NCI-H2081 (cell line): ENCODE data around the gene CELA1.
A peak's percentile ranks its signal among the peaks of the same experiment; 100 is the strongest.

Source experiments
- DNase-seq, 2 experiments: peaks; one replicate each; lab custom pipeline; 2025; lab: John Stamatoyannopoulos, UW

CELA1 gene

DNA sequence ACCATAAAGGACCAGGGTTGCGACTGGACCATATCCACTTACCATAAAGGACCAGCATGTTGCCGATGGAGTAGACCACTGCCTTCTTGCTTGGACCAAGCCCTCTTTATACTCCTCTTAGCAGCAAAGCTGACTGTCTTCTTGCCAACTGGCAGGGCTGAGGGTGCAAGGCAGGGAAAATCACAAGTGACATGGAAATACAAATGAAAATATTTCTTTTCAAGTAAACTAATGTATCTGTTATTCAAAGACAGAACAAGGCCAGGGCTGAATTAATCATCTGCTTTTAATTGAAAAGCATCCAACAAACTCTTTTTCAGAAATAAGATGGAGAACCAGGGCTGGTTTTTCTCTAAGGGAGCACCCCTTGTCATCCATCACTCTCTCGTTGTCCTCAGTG is at the start of gene CELA1:
TSS of gene CELA1 (minus strand) at position 99 of the 400 bp plus-strand sequence. CDS start at position 58, 41 bp downstream.
- no peak for DNase-seq

DNA sequence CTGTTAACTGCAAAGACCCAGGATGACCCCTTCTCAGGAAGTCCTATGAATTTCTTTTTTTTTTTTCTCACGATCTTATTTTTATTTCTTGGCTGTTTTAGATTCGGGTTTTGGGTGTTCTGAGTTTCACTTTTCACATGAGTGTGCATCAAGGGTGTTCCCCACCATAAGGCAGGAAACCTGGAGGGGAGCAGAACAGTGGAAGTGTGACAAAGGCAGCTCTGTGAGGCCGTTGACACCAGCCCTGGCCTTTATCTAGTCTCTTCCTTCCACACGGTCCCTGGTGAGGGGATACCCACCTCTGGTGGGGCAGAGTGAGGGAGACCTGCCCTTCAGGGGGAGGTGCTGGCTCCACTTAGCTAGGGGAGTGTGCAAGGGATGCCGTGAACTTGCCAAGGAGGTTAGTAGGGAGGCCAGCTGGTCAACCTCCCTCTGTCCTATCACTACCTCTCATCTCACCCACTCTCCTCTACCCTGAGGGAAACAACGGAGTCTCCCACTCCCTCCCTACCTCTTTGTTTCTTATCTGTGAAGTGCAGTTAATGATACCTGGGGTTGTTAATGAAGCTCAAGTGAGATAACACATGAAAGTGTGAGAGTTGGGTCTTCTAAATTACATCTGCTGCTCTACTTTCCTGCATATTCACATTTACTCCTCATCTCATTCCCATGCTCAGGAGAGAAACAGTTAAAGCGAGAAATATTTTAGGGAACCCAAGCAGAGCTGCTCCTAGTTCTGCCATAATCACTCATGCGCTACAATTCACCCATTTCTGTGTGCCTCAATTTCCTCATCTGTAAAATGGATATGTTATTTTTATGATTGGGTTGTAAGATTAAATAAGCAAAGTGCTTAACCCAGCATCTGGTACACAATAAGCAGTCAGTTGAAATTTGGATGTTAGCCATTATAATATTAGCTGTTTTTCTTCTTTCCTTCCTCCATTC is 49.1 kb upstream of the CELA1 start:
- DNase-seq, result no peak

GRCh38 chr12:51393676-51394545 is 47.4 kb upstream of the CELA1 start:
- no peak for DNase-seq

GRCh38 chr12:51392556-51393237 is 46.2 kb upstream of the CELA1 start:
- DNase-seq, result no peak

DNA sequence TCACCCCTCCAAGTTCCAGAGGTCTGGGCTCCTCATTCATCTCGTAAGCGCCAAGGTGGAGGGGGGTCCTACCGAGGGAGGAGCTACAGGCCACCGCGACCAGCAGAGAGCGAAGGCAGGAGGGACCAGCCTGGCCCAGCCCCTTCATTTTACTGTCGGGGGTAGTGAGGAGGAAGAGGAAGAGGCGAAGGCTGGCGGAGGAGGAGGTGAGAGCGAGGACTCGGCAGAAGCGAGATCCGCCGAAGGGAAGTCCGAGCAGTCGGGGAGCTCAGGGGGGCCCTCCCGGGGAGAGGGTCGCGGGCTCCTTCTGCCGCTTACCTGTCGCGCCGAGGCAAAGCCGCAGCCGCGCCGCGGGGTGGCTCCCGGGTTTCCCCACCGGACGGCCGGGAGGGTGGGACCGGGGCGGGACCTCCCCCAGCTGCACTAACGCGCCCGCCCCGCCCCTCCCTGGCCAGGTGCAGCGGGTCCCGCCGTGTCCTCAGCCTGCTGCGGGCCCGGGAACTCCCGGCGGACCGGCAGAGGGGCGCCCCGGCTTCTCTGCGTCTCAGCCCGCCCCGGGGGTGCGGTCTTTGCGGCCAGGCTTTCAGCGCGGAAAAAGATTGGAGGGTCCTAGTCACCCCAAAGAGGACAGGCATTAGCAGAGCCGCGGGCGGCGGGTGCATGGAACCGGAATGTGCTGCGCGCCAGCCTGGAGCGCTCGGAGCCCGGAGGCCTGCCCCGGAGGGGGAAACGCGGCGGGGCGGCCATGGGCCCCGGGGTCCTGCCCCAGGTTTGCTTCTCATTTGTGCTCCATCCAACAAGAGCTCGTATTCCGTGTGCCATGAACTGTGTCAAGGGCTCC is 45.0 kb upstream of the CELA1 start, which contains the start of gene GALNT6:
TSS of gene GALNT6 (minus strand) at position 124 of the 841 bp plus-strand sequence. CDS start 11,625 bp downstream, outside the sequence.
- DNase-seq, result peak; percentile 30 to 59

GRCh38 chr12:51390891-51391282 is 44.4 kb upstream of the CELA1 start:
- no peak for DNase-seq

- DNase-seq, result no peak
These were observed 44.0 kb upstream of the CELA1 start for GRCh38 chr12:51390457-51390856.

GRCh38 chr12:51389302-51389999 is 43.0 kb upstream of the CELA1 start:
- DNase-seq, result no peak

GRCh38 chr12:51388846-51389245 is 42.4 kb upstream of the CELA1 start:
- no peak for DNase-seq

GRCh38 chr12:51388069-51388799 is 41.8 kb upstream of the CELA1 start:
- no peak for DNase-seq

DNA sequence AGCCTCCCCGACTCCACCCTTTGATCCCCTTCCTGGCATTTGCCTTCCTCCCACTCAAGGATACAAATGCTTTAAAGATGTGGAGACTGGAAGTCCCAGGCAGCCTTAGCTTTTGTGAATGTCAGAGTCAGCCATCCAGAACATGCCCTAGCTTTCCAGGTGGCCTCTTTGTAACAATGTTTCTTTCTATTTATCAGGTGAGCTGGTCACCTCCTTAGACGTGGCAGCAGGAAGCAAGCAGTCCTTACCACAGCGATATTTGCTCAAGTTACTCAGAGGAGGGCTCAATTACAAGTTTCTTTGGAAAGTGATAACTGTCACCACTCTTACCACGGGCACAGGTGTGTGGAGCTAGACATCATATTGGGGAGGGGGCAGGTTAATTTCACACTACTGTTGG is 39.9 kb upstream of the CELA1 start:
- no peak for DNase-seq

GRCh38 chr12:51383269-51383905 is 36.9 kb upstream of the CELA1 start:
- no peak for DNase-seq

- no peak for DNase-seq
These were observed 35.7 kb upstream of the CELA1 start for GRCh38 chr12:51382173-51382572.

- DNase-seq, result no peak
These were observed 35.0 kb upstream of the CELA1 start for GRCh38 chr12:51381226-51382079.

DNA sequence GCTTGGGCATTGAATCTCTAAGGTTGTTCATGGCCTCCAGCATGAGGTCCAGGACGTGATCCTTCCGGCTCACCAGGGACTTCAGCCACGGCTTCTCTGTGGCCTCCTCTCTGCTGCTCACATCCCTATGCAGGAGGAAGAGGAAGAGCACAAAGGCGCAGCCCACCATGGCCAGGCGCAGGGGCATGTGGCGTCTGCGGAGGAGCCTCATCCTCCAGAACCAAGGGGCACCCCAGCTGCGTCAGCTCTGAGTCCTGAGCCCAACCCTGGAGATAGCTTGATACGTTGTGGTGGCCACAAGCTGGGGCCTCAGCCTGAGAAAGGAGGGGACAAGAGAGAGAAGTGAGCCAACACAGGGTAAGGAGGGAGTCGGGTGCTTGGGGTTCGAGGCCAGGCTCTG is 33.1 kb upstream of the CELA1 start:
- DNase-seq, result no peak

GRCh38 chr12:51378749-51379148 is 32.3 kb upstream of the CELA1 start:
- DNase-seq, result no peak

- DNase-seq, result no peak
These were observed 30.9 kb upstream of the CELA1 start for GRCh38 chr12:51377099-51377984.
